Smooth muscle cell (in vitro differentiated cells): ENCODE data around the gene SOWAHC. TPM values are rescaled to one million over a fixed set of nuclear protein-coding genes. Genes with fewer than 3 reads are reported as not detected.

Source experiments
- DNase-seq: peaks from one replicate; lab custom pipeline; 2025; ENCODE audit not compliant: unreplicated experiment; lab: John Stamatoyannopoulos, UW
- H2AFZ ChIP-seq: fragments of 200-600 bp; sonication (generic); 2 replicates; pipeline ENCODE4 v1.6.0; 2016; ENCODE audit warnings: antibody characterized with exemption, low read depth, mild to moderate bottlenecking
- H3F3A ChIP-seq: fragments of 200-600 bp; sonication (generic); 2 replicates; pipeline ENCODE4 v1.6.0; 2017; ENCODE audit warnings: antibody characterized with exemption, low read depth
- H3K27ac ChIP-seq: fragments of 200-600 bp; sonication (generic); 2 replicates; pipeline ENCODE4 v1.5.1; 2016; ENCODE audit warnings: low read depth, mild to moderate bottlenecking
- H3K27me3 ChIP-seq: fragments of 200-600 bp; sonication (generic); 2 replicates; pipeline ENCODE4 v1.6.1; 2016; ENCODE audit warnings: low read depth, mild to moderate bottlenecking
- H3K36me3 ChIP-seq: fragments of 200-600 bp; sonication (generic); 2 replicates; pipeline ENCODE4 v1.5.1; 2016; ENCODE audit warnings: low read depth
- H3K4me1 ChIP-seq: fragments of 200-600 bp; sonication (generic); 2 replicates; pipeline ENCODE4 v1.5.1; 2016; ENCODE audit warnings: low read depth
- H3K4me2 ChIP-seq: fragments of 200-600 bp; sonication (generic); 2 replicates; pipeline ENCODE4 v1.6.0; 2016; ENCODE audit warnings: mild to moderate bottlenecking
- H3K4me3 ChIP-seq: fragments of 200-600 bp; sonication (generic); 2 replicates; pipeline ENCODE4 v1.5.1; 2016; ENCODE audit warnings: mild to moderate bottlenecking
- H3K79me2 ChIP-seq: fragments of 200-600 bp; sonication (generic); 2 replicates; pipeline ENCODE4 v1.6.0; 2016; ENCODE audit warnings: low read depth, mild to moderate bottlenecking
- H3K9ac ChIP-seq: fragments of 200-600 bp; sonication (generic); 2 replicates; pipeline ENCODE4 v1.6.0; 2016; ENCODE audit warnings: low read depth
- H3K9me3 ChIP-seq: fragments of 200-600 bp; sonication (generic); replicated peaks from 2 replicates; pipeline ENCODE4 v1.5.1; 2016; ENCODE audit warnings: low read depth
- H4K20me1 ChIP-seq: fragments of 200-600 bp; sonication (generic); 2 replicates; pipeline ENCODE4 v1.6.0; 2016; ENCODE audit warnings: low read depth
- WGBS: methylation state at CpG from one replicate; pipeline ENCODE4 v1.1.7; 2016; ENCODE audit warnings: low lambda C conversion rate; 5-methylcytosine and 5-hydroxymethylcytosine counted together
- polyA plus RNA-seq: library from polyadenylated mRNA; unstranded; fragments of >200 nt; fragmentation: Nextera tagmentation; extraction: Ambion mirVana; gene quantifications from 2 replicates; pipeline ENCODE4 v1.2.1, GENCODE V29; 2016
- total RNA-seq: library from RNA; depleted of rRNA; stranded (reverse); fragments of >200 nt; gene quantifications from 2 replicates; pipeline ENCODE4 v1.2.3, GENCODE V29; 2014
- TF ChIP-seq, protein P1 (sequence below): fragments of 200-600 bp; sonication (generic); IDR thresholded peaks from 2 replicates; pipeline ENCODE4 v1.5.1; 2017; ENCODE audit warnings: borderline replicate concordance, mild to moderate bottlenecking, antibody characterized with exemption; ENCODE audit not compliant: insufficient read depth, poor library complexity, severe bottlenecking

Gene SOWAHC
- total and polyA plus RNA-seq, 2 experiments from 2014 or later, result 20.2 to 31.2 TPM

- no peak for DNase-seq
Measured at GRCh38 chr2:109647636-109648035, 33.5 kb downstream of the SOWAHC start.

GRCh38 chr2:109648041-109648527 is 33.9 kb downstream of the SOWAHC start:
- H4K20me1 ChIP-seq, result no peaks in the 10 kb centered on the region
- H3K36me3 ChIP-seq, result no peaks in the 10 kb centered on the region
- no peaks in the 10 kb centered on the region for H3K79me2 ChIP-seq
- H3K9me3 ChIP-seq, result no peaks in the 10 kb centered on the region
- H2AFZ ChIP-seq, result no peak overlapping the region
- no peaks in the 10 kb centered on the region for H3F3A ChIP-seq
- TF ChIP-seq, protein P1, sequence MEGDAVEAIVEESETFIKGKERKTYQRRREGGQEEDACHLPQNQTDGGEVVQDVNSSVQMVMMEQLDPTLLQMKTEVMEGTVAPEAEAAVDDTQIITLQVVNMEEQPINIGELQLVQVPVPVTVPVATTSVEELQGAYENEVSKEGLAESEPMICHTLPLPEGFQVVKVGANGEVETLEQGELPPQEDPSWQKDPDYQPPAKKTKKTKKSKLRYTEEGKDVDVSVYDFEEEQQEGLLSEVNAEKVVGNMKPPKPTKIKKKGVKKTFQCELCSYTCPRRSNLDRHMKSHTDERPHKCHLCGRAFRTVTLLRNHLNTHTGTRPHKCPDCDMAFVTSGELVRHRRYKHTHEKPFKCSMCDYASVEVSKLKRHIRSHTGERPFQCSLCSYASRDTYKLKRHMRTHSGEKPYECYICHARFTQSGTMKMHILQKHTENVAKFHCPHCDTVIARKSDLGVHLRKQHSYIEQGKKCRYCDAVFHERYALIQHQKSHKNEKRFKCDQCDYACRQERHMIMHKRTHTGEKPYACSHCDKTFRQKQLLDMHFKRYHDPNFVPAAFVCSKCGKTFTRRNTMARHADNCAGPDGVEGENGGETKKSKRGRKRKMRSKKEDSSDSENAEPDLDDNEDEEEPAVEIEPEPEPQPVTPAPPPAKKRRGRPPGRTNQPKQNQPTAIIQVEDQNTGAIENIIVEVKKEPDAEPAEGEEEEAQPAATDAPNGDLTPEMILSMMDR, result no peak
- H3K27me3 ChIP-seq, result no peaks in the 10 kb centered on the region
- WGBS, result 28% methylated on average over 8 of the region's 8 CpGs
- H3K9ac ChIP-seq, result no peak overlapping the region
- no peak overlapping the region for H3K4me3 ChIP-seq
- peak overlapping the region; percentile 32 for H3K4me2 ChIP-seq
- DNase-seq, result no peak
- H3K27ac ChIP-seq, result peak overlapping the region; percentile 66
- H3K4me1 ChIP-seq, result peaks cover 21% of the 10 kb centered on the region

More at GRCh38 chr2:109647636-109648035, 33.5 kb downstream of the SOWAHC start:
- no peaks in the 10 kb centered on the region for H3F3A ChIP-seq
- no peak overlapping the region for H3K4me3 ChIP-seq
- no peaks in the 10 kb centered on the region for H3K27me3 ChIP-seq
- H3K4me2 ChIP-seq, result peak overlapping the region; percentile 32
- H3K9ac ChIP-seq, result no peak overlapping the region
- peak overlapping the region; percentile 66 for H3K27ac ChIP-seq
- no peak overlapping the region for H2AFZ ChIP-seq
- no peaks in the 10 kb centered on the region for H3K9me3 ChIP-seq
- H3K4me1 ChIP-seq, result peaks cover 21% of the 10 kb centered on the region
- no peaks in the 10 kb centered on the region for H4K20me1 ChIP-seq
- TF ChIP-seq, protein P1, result no peak
- WGBS, result 47% methylated on average over 7 of the region's 7 CpGs
- H3K36me3 ChIP-seq, result no peaks in the 10 kb centered on the region
- H3K79me2 ChIP-seq, result no peaks in the 10 kb centered on the region

DNA sequence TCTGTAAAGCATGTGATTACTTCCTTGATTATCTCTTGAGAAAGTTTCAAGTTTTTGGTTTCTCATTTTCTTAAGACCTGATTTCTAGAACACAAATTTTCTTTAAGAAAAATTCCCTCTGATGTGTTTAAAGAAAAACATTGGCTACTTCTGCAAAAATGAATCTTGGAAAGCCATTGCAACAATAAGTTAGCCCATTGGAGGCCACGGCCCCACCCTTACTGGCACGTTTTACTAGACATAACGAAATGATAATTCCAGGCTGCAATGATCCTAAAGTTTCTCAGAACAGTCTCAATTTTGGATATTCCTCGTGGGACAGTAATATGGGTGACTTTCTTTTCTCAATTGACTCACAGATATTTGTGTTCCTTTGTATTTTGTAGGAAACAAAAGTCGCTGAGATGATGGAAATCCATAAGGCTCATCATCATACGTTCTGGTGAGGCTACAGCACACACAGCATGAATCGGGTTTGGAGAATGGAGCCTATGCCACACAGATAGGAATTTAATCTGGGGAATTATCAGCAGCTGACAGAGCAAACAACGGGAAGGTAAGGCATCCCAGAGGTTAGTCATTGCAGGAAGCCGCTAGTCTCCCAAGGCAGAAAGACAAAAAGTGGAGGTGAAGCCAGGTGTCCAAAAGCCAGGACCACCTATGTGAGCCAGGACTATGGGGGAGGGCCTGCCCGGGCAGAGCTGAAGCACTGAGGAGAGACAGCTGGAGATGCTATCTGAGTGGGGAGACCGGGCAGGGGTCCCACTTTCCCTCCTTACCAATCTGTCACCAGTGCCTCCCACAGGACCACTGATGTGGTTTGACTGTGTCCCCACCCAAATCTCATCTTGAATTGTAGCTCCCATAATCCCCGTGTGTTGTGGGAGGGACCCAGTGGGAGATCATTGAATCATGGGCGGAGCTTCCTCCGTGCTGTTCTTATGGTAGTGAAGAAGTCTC is 35.9 kb downstream of the SOWAHC start:
- H3K36me3 ChIP-seq, result no peaks in the 10 kb centered on the region
- no peaks in the 10 kb centered on the region for H3K27me3 ChIP-seq
- no peak overlapping the region for H3K4me2 ChIP-seq
- H3K9me3 ChIP-seq, result no peaks in the 10 kb centered on the region
- no peak overlapping the region for H3K4me3 ChIP-seq
- no peaks in the 10 kb centered on the region for H3F3A ChIP-seq
- no peak overlapping the region for H3K27ac ChIP-seq
- 85% methylated on average over 14 of the region's 14 CpGs for WGBS
- no peaks in the 10 kb centered on the region for H4K20me1 ChIP-seq
- no peak for DNase-seq
- TF ChIP-seq, protein P1, result no peak
- peaks cover 11% of the 10 kb centered on the region for H3K4me1 ChIP-seq
- no peak overlapping the region for H2AFZ ChIP-seq
- no peaks in the 10 kb centered on the region for H3K79me2 ChIP-seq
- no peak overlapping the region for H3K9ac ChIP-seq
